CMK (cell line): ENCODE results near the gene FXYD4.
"Not testable (repeated sequence)": the region's sequence is repeated elsewhere in the genome, so short reads cannot be mapped to it uniquely, and the experiment has no call there.

Experiments used
- DNase-seq: peaks from one replicate; pipeline ENCODE4 v3.0.0-alpha.2; 2010; ENCODE audit warnings: low read depth

FXYD4 gene

DNA sequence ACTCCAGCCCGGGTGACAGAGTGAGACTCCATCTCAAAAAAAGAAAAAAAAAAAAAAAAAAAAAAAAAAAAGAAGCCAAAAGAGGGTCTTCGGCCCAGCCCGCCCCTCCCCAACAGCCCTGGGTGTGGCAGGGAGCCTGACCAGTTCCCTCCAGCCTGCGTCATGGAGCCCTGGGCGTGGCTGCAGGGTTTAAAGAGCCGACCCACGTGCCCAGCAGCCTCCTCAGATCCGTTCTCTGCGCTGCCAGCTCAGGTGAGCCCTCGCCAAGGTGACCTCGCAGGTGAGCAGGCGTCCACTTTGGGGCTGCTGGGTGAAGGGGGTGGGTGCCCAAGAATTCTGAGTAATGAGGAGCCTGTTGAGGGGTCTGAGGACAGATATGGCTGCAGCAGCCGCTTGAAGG, at the start of gene FXYD4:
Gene FXYD4, plus strand, starts transcription at position 219 of the 400 bp plus-strand sequence. CDS start 2,111 bp downstream, outside the sequence.
- DNase-seq, result no peak

GRCh38 chr10:43322331-43322730, 49.1 kb upstream of the FXYD4 start:
- DNase-seq, result no peak

DNA sequence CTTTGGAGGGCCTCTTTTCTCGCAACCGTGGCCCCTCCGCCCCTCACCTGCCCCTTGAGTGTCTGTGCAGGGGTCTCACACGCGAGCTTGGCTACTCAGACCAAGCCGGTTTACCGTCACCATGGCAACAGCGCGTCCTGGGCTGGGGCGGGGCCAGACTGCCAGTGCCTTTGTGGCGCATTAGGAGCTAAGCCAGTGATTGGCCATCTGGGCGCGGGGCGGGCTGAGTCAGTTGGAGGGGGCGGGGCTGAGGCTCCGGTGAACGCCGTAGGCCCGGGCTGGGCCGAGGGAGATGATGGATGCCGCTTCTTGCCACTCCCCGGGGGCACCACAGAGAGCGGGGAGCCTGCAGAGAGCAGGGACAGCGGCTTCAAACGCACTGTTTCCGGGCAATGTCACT, 48.7 kb upstream of the FXYD4 start:
- no peak for DNase-seq

DNA sequence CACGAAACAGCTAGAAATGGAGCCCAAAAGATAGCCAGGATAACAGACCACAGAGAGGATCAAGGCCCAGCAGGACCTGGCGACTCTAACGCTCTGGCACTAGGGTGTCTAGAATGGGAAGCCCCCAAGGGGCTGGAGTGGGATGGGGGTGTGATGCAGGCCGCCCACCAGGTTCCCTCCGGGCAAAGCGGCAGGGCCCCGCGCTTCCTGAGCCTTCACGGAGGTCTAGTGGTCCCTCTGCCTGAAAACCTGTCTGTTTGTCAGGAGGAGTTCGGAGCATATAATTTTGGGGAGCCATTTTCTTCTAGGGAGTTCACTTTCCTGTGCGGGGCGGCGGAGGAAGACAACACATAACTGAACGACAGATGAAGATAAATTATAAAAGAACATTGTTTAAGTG, 48.2 kb upstream of the FXYD4 start:
- no peak for DNase-seq

DNA sequence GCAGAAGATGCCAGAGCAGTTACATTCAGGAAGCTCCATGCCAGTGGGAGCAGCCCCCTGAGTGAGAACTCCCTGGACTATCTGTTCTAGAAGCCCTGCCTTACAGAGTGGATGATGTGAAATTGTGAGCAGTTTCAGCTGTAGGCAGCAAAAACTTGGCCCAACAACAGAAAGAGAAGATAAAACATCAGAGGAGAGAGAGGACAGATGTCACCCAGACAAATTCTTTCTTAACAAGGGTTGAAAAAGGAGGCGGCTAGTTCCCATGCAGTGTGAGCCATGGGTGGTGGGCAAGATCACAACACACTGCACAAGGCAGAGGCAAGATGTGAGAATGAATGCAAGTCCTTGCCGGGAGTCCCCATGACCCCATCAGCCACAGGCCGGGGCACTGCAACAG, 46.6 kb upstream of the FXYD4 start:
- no peak for DNase-seq

DNA sequence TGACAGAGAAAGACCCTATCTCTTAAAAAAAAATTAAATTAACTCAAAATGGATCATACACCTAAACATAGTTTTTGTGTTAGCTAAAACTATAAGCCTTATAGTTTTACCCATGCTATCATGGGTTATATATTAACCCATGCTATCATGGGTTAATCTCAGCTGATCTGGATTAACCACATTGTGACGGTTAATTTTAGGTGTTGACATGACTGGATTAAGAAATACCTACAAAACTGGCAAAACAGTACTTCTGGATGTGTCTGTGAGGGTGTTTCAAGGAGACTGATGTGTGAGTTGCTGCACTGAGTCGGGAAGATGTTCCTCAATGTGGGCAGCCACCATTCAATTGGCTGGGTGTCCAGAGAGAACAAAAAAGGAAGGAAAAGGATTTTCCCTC, 44.3 kb upstream of the FXYD4 start:
- DNase-seq, result no peak

- no peak for DNase-seq
These were observed 43.5 kb upstream of the FXYD4 start for GRCh38 chr10:43327986-43328385.

DNA sequence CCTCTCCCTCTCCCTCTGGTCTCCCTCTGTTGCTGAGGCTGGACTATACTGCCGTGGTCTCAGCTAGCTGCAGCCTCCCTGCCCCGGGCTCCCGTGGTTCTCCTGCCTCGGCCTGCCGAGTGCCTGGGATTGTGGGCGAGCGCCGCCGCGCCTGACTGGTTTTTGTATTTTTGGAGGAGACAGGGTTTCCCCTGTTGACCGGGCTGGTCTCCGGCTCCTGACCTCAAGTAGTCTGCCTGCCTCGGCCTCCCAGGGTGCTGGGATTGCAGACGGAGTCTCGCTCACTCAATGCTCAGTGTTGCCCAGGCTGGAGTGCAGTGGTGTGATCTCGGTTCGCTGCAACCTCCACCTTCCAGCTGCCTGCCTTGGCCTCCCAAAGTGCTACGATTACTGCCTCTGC, 42.6 kb upstream of the FXYD4 start:
- DNase-seq, result not testable (repeated sequence)

DNA sequence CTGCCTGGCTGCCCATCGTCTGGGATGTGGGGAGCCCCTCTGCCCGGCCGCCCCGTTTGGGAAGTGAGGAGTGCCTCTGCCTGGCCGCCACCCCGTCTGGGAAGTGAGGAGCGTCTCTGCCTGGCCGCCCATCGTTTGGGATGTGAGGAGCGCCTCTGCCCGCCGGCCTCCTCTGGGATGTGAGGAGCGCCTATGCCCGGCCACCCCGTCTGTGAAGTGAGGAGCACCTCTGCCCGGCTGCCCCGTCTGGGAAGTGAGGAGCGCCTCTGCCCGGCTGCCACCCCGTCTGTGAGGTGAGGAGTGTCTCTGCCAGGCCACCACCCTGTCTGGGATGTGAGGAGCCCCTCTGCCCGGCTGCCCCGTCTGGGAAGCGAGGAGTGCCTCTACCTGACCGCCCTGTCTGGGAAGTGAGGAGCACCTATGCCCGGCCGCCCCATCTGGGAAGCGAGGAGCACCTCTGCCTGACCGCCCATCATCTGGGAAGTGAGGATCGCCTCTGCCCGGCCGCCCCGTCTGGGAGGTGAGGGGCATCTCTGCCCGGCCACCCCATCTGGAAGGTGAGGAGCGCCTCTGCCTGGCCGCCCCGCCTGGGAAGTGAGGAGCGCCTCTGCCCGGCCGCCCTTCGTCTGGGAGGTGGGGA, 42.1 kb upstream of the FXYD4 start:
- not testable (repeated sequence) for DNase-seq

DNA sequence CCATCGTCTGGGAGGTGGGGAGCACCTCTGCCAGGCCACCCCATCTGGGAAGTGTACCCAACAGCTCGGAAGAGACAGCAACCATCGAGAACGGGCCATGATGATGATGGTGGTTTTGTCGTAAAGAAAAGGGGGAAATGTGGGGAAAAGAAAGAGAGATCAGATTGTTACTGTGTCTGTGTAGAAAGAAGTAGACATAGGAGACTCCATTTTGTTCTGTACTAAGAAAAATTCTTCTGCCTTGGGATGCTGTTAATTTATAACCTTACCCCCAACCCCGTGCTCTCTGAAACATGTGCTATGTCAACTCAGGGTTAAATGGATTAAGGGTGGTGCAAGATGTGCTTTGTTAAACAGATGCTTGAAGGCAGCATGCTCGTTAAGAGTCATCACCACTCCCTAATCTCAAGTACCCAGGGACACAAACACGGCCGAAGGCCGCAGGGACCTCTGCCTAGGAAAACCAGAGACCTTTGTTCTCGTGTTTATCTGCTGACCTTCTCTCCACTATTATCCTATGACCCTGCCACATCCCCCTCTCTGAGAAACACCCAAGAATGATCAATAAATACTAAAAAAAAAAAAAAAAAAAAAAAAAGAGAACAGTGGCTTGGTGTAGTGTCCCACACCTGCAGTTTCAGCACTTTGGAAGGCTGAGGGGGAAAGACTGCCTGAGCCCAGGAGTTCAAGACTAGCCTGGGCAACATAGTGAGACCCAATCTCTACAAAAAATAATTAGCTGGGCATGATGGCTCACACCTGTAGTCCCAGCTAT, 41.2 kb upstream of the FXYD4 start:
- not testable (repeated sequence) for DNase-seq

GRCh38 chr10:43330824-43331127, 40.7 kb upstream of the FXYD4 start:
- not testable (repeated sequence) for DNase-seq

DNA sequence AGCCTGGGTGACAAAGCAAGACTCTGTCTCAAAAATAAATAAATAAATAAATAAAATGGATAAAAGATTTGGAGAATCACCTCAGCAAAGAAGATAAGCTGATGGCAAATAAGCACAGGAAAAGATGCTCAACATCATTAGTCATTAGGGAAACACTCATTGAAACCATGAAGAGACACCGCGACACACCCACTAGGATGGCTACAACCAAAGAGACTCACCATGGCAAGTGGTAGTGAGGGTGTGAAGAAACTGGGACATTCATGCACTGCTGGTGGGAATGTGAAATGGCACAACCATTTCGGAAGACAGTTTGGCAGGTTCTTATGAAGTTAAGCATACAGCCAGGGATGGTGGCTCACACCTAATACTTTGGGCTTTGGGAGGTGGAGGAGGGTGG, 37.8 kb upstream of the FXYD4 start:
- no peak for DNase-seq

DNA sequence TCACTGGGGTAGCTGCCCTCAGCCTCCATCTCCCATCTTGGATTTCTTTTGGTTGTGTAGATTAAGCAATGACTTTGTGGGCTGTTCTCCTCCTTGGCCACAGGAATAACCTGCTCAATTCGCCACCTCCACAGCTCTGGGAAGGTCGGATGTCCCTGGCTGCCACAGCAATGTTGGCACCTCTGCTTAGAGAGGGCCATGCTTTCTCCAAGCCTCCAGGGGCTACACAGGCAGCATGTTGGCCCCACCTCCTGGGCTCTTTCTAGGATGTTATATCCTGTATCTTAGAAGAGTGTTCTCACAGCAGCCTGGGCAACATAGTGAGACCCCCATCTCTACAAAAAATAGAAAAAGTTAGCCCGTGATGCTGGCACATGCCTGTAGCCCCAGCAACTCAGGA, 35.4 kb upstream of the FXYD4 start:
- no peak for DNase-seq

DNA sequence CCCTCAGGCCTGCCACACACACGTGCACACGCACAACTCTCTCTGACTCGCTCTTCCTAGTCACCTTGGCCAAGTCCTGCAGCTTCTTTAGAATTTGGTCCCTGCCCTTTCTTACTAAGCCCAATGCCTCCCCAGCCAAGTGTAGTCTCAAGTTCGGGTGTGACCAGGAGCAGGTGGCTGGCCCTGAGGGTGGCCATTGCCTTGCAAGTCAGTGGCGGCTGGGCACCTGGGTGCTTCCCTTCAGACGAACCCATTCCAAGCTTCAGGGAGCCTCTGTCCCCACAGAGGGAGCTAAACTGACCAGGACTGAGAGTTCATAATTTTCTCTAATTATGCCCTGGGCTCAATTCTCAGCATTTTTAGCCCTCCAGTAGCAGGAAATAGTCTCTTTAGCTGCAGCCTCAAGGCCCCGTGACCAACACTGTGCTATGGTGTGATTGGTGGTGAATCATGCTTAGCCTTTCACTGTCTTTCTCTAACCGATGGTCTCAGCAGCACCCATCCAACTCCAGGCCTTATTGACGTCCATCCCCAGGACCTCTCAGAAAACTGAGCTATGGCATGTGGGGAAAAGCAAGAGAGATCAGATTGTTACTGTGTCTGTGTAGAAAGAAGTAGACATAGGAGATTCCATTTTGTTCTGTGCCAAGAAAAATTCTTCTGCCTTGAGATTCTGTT, 34.7 kb upstream of the FXYD4 start:
- DNase-seq, result no peak

DNA sequence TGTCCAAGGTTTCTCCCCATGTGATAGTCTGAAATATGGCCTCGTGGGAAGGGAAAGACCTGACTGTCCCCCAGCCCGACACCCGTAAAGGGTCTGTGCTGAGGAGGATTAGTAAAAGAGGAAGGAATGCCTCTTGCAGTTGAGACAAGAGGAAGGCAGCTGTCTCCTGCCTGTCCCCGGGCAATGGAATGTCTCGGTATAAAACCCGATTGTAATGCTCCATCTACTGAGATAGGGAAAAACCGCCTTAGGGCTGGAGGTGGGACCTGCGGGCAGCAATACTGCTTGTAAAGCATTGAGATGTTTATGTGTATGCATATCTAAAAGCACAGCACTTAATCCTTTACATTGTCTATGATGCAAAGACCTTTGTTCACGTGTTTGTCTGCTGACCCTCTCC, 33.9 kb upstream of the FXYD4 start:
- DNase-seq, result not testable (repeated sequence)

DNA sequence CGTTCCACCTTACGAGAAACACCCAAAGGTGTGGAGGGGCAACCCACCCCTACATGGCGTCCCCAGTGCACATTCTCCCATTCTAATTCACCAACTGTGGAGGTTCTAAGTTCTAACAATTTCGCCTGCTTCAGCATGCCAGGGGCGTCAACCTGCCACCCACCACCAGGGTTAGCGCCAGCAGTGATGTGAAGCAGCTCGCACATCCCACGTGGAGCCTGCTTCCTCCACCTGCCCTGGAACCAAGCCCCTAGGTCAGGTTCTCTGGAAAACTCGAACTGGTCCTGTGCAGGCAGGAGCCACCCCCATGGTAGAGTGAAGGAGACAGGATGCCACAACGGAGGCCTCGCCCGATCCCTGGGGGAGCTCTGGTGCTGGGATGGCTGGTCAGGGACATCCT, 33.3 kb upstream of the FXYD4 start:
- no peak for DNase-seq

GRCh38 chr10:43339136-43339535, 32.3 kb upstream of the FXYD4 start:
- no peak for DNase-seq

GRCh38 chr10:43340101-43340500, 31.3 kb upstream of the FXYD4 start:
- no peak for DNase-seq

DNA sequence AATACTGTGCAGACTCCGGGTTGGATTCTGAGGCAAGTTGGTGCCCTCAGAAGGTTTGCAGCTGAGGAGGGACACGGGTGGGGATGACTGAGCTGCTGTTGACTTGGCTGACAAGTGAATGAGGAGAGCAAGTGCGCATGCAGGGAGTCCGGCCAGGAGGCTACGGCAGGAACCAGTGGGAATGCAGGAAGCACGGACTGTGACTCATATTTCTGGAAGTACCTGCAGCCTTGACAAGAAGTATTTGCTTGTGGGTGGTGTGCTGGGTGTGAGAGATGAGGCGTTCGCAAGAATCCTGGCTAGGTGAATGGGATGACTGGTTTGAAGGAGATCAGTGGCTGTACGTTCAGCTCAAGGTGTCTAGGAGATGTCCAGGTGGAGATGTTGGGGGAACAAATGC, 30.8 kb upstream of the FXYD4 start:
- no peak for DNase-seq

- no peak for DNase-seq
These were observed 30.0 kb upstream of the FXYD4 start for GRCh38 chr10:43341450-43341849.

- DNase-seq, result no peak
These were observed 28.9 kb upstream of the FXYD4 start for GRCh38 chr10:43342279-43343125.

DNA sequence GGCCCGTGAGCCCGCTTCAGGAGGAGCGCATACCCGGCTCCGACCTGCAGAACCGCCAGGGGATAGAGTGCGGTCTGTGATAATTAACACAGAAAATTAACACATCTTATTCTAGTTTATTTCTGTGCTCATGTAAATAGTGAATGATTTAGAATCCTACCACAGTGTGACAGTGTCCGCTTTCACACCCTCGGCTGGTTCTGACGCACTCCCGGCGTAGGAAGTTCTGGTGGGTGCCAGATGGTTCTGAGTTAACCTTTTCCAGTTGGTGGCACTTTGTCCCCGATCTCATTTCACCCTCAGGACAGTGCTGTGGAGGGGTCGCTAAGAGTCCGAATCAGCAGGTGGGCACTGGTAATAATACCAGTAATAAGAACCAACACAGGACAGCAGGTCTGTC, 28.3 kb upstream of the FXYD4 start:
- DNase-seq, result no peak

DNA sequence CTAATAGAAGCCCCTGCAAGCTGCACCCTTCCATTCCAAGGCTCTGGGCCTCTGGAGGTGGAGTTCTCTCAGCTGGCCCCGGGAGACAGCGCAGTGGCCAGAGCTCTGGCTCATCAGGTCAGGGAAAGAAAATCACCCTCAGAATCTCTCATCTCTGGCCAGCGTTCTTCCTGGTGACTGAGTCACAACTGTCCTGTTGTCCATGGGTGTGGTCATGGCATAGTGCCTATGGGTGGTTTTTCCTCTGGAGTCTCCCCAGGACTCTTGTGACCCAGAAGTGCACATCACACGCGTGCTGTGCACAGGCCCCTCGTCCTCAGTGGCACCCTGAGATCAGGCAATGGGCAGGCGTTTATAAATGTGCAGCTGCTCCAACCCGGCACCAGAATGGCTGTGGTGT, 27.4 kb upstream of the FXYD4 start:
- DNase-seq, result no peak
